HEK293 (cell line): ENCODE results near the gene SEMA3A.

Source experiments
- PRDM10 ChIP-seq: fragments of 450-650 bp; formaldehyde crosslinking; IDR thresholded peaks from 2 replicates; pipeline ENCODE4 v1.5.1; 2016; ENCODE audit warnings: missing biosample characterization, missing genetic modification characterization
- ZFHX2 ChIP-seq: fragments of 450-650 bp; formaldehyde crosslinking; conservative IDR thresholded peaks from 2 replicates; pipeline ENCODE4 v1.5.1; 2016; ENCODE audit warnings: missing biosample characterization, missing genetic modification characterization
- ZNF121 ChIP-seq: fragments of 450-650 bp; formaldehyde crosslinking; IDR thresholded peaks from 2 replicates; pipeline ENCODE4 v1.5.1; 2016; ENCODE audit warnings: missing biosample characterization, missing genetic modification characterization
- ZNF133 ChIP-seq: fragments of 450-650 bp; formaldehyde crosslinking; IDR thresholded peaks from 2 replicates; pipeline ENCODE4 v1.5.1; 2016; ENCODE audit warnings: missing biosample characterization, missing genetic modification characterization
- ZNF138 ChIP-seq: fragments of 450-650 bp; formaldehyde crosslinking; IDR thresholded peaks from 2 replicates; pipeline ENCODE4 v1.5.1; 2016; ENCODE audit warnings: missing biosample characterization, missing genetic modification characterization, borderline replicate concordance
- ZNF660 ChIP-seq: fragments of 450-650 bp; IDR thresholded peaks from 2 replicates; pipeline ENCODE4 v1.5.1; 2018; ENCODE audit warnings: missing biosample characterization, mild to moderate bottlenecking, missing genetic modification characterization
- ZNF768 ChIP-seq: fragments of 450-650 bp; formaldehyde crosslinking; IDR thresholded peaks from 2 replicates; pipeline ENCODE4 v1.5.1; 2018; ENCODE audit warnings: missing biosample characterization, mild to moderate bottlenecking, missing genetic modification characterization
- TF ChIP-seq, protein P1 (sequence below): fragments of 450-650 bp; formaldehyde crosslinking; IDR thresholded peaks from 2 replicates; pipeline ENCODE4 v1.5.1; 2016; ENCODE audit warnings: missing biosample characterization, missing genetic modification characterization
- TF ChIP-seq, protein P2 (sequence below): fragments of 450-650 bp; formaldehyde crosslinking; IDR thresholded peaks from 2 replicates; pipeline ENCODE4 v1.5.1; 2016; ENCODE audit warnings: missing biosample characterization, missing genetic modification characterization

DNA sequence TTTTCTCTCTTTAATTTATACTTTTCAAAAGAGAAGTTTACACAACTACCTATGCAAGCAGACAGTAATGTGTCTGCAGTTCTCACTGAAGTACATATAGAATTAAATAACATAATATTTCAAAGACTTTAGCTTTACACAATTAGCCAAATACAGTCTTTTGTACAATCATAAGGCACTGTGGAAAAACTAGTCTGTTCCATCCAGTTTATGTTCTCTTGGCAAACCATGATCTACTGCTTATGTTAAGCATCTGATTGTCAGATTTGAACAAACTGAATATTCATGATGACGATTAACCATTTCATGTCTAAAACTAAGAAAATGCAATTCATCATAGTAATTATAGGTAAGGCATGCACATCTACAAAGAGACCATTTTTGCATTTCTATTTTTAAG lies 842 bp downstream of the SEMA3A start:
- TF ChIP-seq, protein P1, sequence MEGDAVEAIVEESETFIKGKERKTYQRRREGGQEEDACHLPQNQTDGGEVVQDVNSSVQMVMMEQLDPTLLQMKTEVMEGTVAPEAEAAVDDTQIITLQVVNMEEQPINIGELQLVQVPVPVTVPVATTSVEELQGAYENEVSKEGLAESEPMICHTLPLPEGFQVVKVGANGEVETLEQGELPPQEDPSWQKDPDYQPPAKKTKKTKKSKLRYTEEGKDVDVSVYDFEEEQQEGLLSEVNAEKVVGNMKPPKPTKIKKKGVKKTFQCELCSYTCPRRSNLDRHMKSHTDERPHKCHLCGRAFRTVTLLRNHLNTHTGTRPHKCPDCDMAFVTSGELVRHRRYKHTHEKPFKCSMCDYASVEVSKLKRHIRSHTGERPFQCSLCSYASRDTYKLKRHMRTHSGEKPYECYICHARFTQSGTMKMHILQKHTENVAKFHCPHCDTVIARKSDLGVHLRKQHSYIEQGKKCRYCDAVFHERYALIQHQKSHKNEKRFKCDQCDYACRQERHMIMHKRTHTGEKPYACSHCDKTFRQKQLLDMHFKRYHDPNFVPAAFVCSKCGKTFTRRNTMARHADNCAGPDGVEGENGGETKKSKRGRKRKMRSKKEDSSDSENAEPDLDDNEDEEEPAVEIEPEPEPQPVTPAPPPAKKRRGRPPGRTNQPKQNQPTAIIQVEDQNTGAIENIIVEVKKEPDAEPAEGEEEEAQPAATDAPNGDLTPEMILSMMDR: no peak
- TF ChIP-seq ZNF133 (tag by site-specific recombination) (no peak), ZNF121 (no peak), ZNF660 (tag by site-specific recombination) (no peak), PRDM10 (tag by site-specific recombination) (no peak), ZFHX2 (tag by site-specific recombination) (no peak), ZNF138 (tag by site-specific recombination) (no peak), ZNF768 (no peak)
- TF ChIP-seq, protein P2, sequence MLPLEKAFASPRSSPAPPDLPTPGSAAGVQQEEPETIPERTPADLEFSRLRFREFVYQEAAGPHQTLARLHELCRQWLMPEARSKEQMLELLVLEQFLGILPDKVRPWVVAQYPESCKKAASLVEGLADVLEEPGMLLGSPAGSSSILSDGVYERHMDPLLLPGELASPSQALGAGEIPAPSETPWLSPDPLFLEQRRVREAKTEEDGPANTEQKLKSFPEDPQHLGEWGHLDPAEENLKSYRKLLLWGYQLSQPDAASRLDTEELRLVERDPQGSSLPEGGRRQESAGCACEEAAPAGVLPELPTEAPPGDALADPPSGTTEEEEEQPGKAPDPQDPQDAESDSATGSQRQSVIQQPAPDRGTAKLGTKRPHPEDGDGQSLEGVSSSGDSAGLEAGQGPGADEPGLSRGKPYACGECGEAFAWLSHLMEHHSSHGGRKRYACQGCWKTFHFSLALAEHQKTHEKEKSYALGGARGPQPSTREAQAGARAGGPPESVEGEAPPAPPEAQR (tag by site-specific recombination): no peak
